HG02623 (cell line): ENCODE data around the gene B3GNT9.
A peak's percentile ranks its signal among the peaks of the same experiment; 100 is the strongest.

Source experiments
- ATAC-seq: cut with Tn5 transposase; IDR thresholded peaks from one replicate; pipeline ENCODE4 v1.9.1; 2021; ENCODE audit warnings: moderate library complexity; ENCODE audit not compliant: unreplicated experiment

B3GNT9 gene

GRCh38 chr16:67116388-67117311 lies 34.1 kb downstream of the B3GNT9 start:
- no peak for ATAC-seq

- ATAC-seq, result no peak
These were observed 35.2 kb downstream of the B3GNT9 start for GRCh38 chr16:67115639-67116038.

- no peak for ATAC-seq
These were observed 36.0 kb downstream of the B3GNT9 start for GRCh38 chr16:67114793-67115192.

GRCh38 chr16:67112591-67113399 lies 38.0 kb downstream of the B3GNT9 start:
- no peak for ATAC-seq

- no peak for ATAC-seq
These were observed 38.8 kb downstream of the B3GNT9 start for GRCh38 chr16:67111951-67112444.

GRCh38 chr16:67109407-67110135 lies 41.2 kb downstream of the B3GNT9 start, which contains the start of gene PHAF1:
TSS of gene PHAF1 (plus strand) at chr16:67109941. CDS start at chr16:67110176, 235 bp downstream.
- peak; percentile 78 for ATAC-seq

- ATAC-seq, result no peak
These were observed 41.8 kb downstream of the B3GNT9 start for GRCh38 chr16:67108931-67109406.

- no peak for ATAC-seq
These were observed 42.3 kb downstream of the B3GNT9 start for GRCh38 chr16:67108489-67108888.

- ATAC-seq, result no peak
These were observed 44.9 kb downstream of the B3GNT9 start for GRCh38 chr16:67105881-67106280.

GRCh38 chr16:67105246-67105645 lies 45.6 kb downstream of the B3GNT9 start:
- ATAC-seq, result no peak

- no peak for ATAC-seq
These were observed 46.0 kb downstream of the B3GNT9 start for GRCh38 chr16:67104845-67105244.

- no peak for ATAC-seq
These were observed 46.7 kb downstream of the B3GNT9 start for GRCh38 chr16:67104061-67104460.

- no peak for ATAC-seq
These were observed 49.3 kb downstream of the B3GNT9 start for GRCh38 chr16:67101311-67102082.

- ATAC-seq, result no peak
These were observed 50.1 kb downstream of the B3GNT9 start for GRCh38 chr16:67100569-67101310.

GRCh38 chr16:67098599-67098998 lies 52.2 kb downstream of the B3GNT9 start:
- no peak for ATAC-seq
